Central memory CD8-positive, alpha-beta T cell (primary cell): ENCODE results near the gene OLFM4.

Experiments used
- ATAC-seq: fragments of 150-1000 bp; cut with Tn5 transposase; replicated peaks from 2 replicates; pipeline ENCODE4 v1.10.0; 2022; ENCODE audit warnings: mild to moderate bottlenecking, moderate FRiP score, moderate number of reproducible peaks; ENCODE audit not compliant: poor library complexity, severe bottlenecking; ENCODE audit errors: extremely low read depth
- DNase-seq, 2 donors: peaks; one replicate each; pipeline ENCODE4 v3.0.0; 2021; ENCODE audit warnings: low spot score in 2 of 2
- H3K27ac Mint-ChIP-seq: one replicate; pipeline ENCODE4 v1.8.0; 2022; ENCODE audit warnings: low read depth, mild to moderate bottlenecking, moderate library complexity, mixed read lengths
- H3K27me3 Mint-ChIP-seq: one replicate; pipeline ENCODE4 v1.8.0; 2022; ENCODE audit warnings: mixed read lengths
- H3K36me3 Mint-ChIP-seq: one replicate; pipeline ENCODE4 v1.8.0; 2022; ENCODE audit warnings: mild to moderate bottlenecking, moderate library complexity, mixed read lengths; ENCODE audit not compliant: insufficient read depth
- H3K4me1 Mint-ChIP-seq: one replicate; pipeline ENCODE4 v1.8.0; 2022; ENCODE audit warnings: mixed read lengths
- H3K4me3 Mint-ChIP-seq: one replicate; pipeline ENCODE4 v1.8.0; 2022; ENCODE audit warnings: mild to moderate bottlenecking, moderate library complexity, mixed read lengths
- H3K9me3 Mint-ChIP-seq: one replicate; pipeline ENCODE4 v1.8.0; 2022; ENCODE audit warnings: mixed read lengths

Gene OLFM4

DNA sequence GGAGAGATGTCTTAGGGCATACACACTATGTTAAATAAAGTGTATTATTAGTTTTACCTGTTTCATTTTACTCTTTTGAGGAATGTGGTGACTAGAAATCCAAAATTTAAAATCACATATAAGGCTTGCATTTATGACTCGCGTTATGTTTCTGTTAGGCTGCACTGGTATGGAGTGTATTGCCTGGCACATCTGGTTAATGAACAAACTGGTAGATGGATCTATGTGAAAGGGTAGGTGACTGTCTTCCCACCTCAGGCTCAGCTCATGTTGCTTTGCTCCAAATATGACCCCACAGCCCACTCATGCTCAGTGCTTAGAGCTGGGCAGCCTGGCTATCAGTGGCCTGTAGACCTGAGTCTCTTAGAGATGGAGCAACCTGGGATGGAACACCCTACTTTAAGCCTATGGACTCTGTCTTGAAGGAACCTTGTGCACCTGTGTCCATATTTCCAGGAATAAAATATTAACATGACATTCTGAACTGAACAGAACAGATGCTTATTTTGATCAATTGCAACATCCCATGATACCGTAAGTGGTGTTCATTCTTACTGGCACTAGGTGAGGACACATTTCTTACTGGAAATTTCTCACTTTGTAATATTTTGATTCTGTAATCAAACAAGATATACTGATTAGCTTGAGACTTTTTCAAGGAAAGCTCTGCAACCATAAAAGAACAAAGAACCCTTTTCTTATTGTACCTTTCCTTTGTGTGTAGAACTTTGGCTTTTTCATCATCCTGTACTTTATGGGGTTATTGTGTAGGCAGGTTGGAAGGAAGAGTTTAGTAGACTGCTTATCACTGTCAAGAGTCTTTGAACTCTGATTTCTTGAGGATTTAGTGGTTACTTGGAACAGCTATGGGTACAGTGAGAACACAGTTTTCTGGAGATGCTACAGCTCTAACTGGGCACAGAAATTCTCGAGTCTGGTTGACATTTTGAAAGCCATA lies 9.6 kb upstream of the OLFM4 start:
- Mint-ChIP-seq H3K9me3 (no peaks in the 10 kb centered on the region), H3K27ac (no peak overlapping the region)

DNA sequence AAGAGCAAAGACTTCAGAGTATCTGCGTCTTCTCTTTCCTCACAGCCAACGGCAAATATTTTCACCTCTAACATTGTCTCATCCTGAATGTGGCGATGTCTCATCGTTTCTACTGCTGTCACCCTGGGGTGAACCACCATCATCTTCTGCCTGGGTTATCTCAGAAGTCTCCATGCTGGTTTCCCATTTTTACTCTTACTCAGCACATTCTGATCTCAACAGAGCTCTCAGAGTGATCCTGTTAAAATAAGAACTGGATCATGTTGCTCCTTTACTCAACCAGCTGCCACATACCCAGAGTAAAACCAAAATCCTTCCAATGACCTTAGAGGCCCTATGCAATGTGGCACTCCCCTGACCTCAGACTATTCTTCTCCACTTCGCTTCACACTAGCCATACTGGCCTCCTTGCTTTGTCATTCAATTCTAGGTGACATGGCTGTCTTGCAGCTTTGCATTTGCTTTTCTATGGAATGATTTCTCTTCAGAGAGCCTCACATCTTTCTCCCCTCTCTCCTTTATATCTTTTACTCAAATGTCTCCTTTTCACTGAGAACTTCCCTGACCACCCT lies 7.8 kb upstream of the OLFM4 start:
- Mint-ChIP-seq H3K36me3 (no peaks in the 10 kb centered on the region), H3K4me3 (no peak overlapping the region), H3K9me3 (no peaks in the 10 kb centered on the region), H3K27ac (no peak overlapping the region), H3K4me1 (no peaks in the 10 kb centered on the region), H3K27me3 (peaks cover 3% of the 10 kb centered on the region)
- DNase-seq (no peak), ATAC-seq (no peak)

More for the DNA sequence above, 9.6 kb upstream of the OLFM4 start:
- Mint-ChIP-seq H3K36me3 (no peaks in the 10 kb centered on the region), H3K4me1 (no peaks in the 10 kb centered on the region), H3K4me3 (no peak overlapping the region), H3K27me3 (peaks cover 12% of the 10 kb centered on the region)
- DNase-seq, result no peak
- ATAC-seq, result no peak

DNA sequence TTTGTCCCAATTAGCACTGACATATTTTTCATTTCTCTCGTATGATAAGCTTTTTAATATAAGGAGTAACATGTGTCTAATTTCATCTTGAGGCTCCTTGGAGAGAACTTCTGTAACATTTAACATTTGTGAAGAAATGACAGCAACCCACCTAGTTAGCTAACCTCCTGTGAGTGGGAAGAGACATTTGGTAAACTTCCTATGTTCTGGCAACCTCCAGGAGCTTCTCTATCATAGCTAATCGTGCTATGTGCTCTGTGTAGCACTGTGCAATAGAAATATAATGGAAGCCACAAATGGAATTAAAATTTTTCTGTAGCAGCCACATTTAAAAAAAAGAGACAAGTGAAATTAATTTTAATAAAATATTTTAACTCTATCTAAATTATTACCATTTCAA lies 5.4 kb upstream of the OLFM4 start:
- H3K36me3 Mint-ChIP-seq, result no peaks in the 10 kb centered on the region
- DNase-seq (no peak), ATAC-seq (no peak)

DNA sequence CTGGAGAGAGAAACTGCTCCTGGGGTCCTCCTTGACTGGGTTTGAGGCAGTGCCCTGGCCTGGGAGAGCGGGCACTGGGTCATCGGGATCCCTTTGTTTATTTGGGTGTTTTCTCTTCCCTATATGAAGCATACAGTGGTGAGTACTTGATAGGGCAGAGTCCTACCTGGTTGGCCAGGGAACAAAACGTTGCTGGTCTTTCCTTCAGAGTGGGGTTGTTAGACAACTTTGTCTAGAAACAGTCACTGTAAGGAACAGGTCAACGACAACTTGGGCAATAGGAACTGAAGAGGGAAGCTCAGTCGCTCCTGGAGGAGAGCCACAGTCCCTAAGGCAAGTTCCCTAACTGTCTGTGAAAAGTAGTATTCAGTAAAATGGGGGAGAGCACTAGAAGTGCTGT lies 550 bp upstream of the OLFM4 start:
- no peak for ATAC-seq
- H3K36me3 Mint-ChIP-seq, result no peaks in the 10 kb centered on the region
- no peaks in the 10 kb centered on the region for H3K9me3 Mint-ChIP-seq
- no peak for DNase-seq
- no peak overlapping the region for H3K4me3 Mint-ChIP-seq
- H3K27me3 Mint-ChIP-seq, result no peaks in the 10 kb centered on the region
- H3K27ac Mint-ChIP-seq, result no peak overlapping the region
- no peaks in the 10 kb centered on the region for H3K4me1 Mint-ChIP-seq

More for the DNA sequence above, 5.4 kb upstream of the OLFM4 start:
- no peaks in the 10 kb centered on the region for H3K9me3 Mint-ChIP-seq
- no peak overlapping the region for H3K4me3 Mint-ChIP-seq
- no peaks in the 10 kb centered on the region for H3K4me1 Mint-ChIP-seq
- H3K27ac Mint-ChIP-seq, result no peak overlapping the region
- H3K27me3 Mint-ChIP-seq, result no peaks in the 10 kb centered on the region

DNA sequence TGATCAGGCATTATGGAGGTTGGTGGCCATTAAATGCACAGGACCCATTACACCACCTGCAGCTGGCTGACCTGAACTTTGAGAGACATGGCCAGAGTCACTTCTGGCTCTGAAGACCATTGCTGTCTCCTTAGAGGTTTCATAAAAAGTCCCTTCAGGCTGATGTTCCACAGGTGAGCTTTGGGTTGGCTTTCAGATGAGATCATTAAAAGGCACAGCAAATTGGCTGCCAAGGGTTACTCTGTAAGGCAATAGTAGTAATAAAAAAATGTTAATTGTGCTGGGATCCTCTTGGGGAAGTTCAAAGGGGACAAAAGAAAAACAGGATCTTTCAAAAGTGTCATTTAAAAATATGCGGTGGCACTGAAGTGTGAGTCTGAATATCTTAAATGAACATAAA lies 4.2 kb downstream of the OLFM4 start:
- no peak overlapping the region for H3K4me3 Mint-ChIP-seq
- H3K4me1 Mint-ChIP-seq, result no peaks in the 10 kb centered on the region
- H3K27me3 Mint-ChIP-seq, result peaks cover 6% of the 10 kb centered on the region
- no peaks in the 10 kb centered on the region for H3K9me3 Mint-ChIP-seq
- no peak overlapping the region for H3K27ac Mint-ChIP-seq
- no peak for ATAC-seq
- no peaks in the 10 kb centered on the region for H3K36me3 Mint-ChIP-seq
- DNase-seq, result no peak

DNA sequence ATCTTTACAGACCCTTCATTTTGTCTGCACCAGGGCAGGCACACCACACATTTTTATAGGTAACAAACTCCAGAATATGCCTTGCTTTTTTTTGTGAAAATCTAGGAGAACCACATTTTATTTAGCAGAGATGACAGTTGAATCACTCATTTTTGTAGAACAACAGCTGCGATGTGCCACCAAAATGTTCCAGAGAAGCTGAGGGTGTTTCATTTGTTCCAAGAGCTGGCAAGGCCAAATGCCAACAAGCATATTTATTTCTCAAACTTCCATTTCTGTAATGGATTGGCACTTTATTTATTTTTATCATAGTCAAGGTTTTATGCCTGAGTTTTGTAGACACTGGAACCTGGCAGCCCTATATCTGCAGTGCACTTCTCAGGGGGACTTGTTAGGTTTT lies 10.4 kb downstream of the OLFM4 start:
- no peak overlapping the region for H3K27ac Mint-ChIP-seq
- DNase-seq, result no peak
- H3K4me3 Mint-ChIP-seq, result no peak overlapping the region
- no peaks in the 10 kb centered on the region for H3K9me3 Mint-ChIP-seq
- H3K4me1 Mint-ChIP-seq, result no peaks in the 10 kb centered on the region
- H3K27me3 Mint-ChIP-seq, result peaks cover 6% of the 10 kb centered on the region
- ATAC-seq, result no peak
- H3K36me3 Mint-ChIP-seq, result no peaks in the 10 kb centered on the region

DNA sequence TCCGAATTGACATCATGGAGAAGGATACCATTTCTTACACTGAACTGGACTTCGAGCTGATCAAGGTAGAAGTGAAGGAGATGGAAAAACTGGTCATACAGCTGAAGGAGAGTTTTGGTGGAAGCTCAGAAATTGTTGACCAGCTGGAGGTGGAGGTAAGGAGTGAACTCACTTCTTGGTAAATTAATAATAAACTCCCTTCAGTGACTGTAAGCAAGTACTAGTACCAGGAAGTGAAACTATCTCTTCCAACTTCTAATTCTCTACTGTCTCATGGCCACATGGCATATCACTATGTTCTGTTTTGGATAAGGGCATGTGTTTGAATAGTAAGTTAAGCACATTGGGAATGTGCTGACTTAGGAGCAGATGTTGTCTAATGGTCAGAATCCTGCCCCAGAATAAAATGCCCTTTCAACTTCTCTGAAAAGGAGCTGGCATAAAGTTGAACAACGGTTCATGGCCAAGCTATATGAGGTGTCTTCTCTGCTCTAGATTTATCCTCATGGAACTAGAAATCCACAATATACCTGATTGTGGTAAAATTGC lies 13.4 kb downstream of the OLFM4 start:
- Mint-ChIP-seq H3K4me1 (no peaks in the 10 kb centered on the region), H3K9me3 (no peaks in the 10 kb centered on the region), H3K4me3 (no peak overlapping the region), H3K27ac (no peak overlapping the region), H3K36me3 (no peaks in the 10 kb centered on the region), H3K27me3 (no peaks in the 10 kb centered on the region)
- no peak for DNase-seq
- no peak for ATAC-seq

DNA sequence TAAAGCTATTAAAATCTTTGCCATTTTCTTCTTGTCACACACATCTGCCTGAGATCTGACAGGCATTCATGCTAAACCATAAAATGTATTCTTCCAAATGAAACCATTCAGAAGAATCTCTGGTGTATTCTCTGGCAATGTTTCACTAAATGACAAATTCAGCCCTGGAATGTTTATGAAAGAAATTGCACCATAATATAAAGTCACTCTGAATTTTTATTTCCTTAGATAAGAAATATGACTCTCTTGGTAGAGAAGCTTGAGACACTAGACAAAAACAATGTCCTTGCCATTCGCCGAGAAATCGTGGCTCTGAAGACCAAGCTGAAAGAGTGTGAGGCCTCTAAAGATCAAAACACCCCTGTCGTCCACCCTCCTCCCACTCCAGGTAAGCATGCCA lies 14.3 kb downstream of the OLFM4 start:
- H3K9me3 Mint-ChIP-seq, result no peaks in the 10 kb centered on the region
- H3K4me1 Mint-ChIP-seq, result no peaks in the 10 kb centered on the region
- no peak overlapping the region for H3K27ac Mint-ChIP-seq
- H3K4me3 Mint-ChIP-seq, result no peak overlapping the region
- no peaks in the 10 kb centered on the region for H3K36me3 Mint-ChIP-seq
- H3K27me3 Mint-ChIP-seq, result no peaks in the 10 kb centered on the region
- ATAC-seq (no peak), DNase-seq (no peak)

DNA sequence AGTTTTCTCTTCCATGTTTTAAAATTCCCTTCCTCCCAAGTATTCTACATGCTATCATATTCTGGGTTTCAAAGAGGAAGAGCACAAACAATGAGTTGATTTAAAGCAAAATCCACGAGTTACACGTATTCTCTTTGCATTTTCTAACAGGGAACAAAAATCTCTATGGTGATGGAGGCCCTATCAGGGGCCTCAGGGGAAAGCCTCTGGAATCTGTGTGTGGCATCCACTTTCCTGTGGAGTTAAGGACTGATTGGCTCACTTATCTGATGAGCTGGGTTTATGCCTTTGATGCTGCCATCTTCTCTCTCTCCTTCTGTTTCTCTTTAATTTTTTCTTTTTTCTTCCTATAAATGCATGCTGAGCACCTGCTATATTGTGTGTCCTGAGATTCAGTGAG lies 14.8 kb downstream of the OLFM4 start:
- no peak overlapping the region for H3K4me3 Mint-ChIP-seq
- no peak overlapping the region for H3K27ac Mint-ChIP-seq
- ATAC-seq (no peak), DNase-seq (no peak)
- H3K4me1 Mint-ChIP-seq, result no peaks in the 10 kb centered on the region
- H3K9me3 Mint-ChIP-seq, result no peaks in the 10 kb centered on the region
- H3K36me3 Mint-ChIP-seq, result no peaks in the 10 kb centered on the region
- H3K27me3 Mint-ChIP-seq, result no peaks in the 10 kb centered on the region

DNA sequence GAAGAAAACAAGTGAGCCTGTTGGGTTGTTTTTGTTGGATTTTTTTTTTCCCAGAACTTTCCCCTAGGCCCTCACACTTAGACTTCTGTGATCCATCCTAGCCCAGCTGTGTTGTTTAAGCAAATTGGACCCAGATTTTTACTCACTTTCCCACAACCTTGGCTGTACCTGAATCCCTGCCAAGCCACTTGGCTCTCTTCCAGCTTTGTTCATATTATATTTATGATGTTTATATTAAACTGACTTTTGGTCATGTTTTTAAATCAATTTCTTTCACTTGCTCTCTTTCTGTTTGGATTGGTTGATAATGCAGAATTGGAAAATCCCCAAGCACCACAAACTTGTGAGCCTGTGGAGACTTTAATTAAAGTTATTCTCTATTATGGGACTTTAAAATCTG lies 16.6 kb downstream of the OLFM4 start:
- Mint-ChIP-seq H3K4me1 (no peaks in the 10 kb centered on the region), H3K9me3 (no peaks in the 10 kb centered on the region), H3K36me3 (no peaks in the 10 kb centered on the region), H3K27ac (no peak overlapping the region), H3K27me3 (no peaks in the 10 kb centered on the region), H3K4me3 (no peak overlapping the region)
- ATAC-seq, result no peak
- DNase-seq, result no peak

DNA sequence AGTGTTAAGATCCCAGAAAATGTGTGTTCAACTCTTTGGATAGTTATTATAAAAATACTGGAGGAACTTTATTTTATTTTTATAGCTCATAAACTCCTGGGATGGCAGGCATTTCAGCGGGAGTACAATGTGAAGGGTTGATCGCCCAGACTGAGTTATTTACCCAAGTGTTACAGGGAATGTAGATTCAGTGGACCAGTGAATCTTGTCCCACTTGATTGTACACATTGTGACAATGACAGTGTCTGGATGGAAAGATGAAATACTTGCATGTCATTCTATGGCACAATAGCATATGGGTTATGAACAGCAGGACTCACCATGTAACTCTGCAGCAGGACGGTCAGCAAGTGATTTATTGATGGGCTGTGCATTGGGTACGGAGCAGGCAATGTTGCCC lies 20.3 kb downstream of the OLFM4 start:
- no peaks in the 10 kb centered on the region for H3K4me1 Mint-ChIP-seq
- no peaks in the 10 kb centered on the region for H3K27me3 Mint-ChIP-seq
- no peak for DNase-seq
- ATAC-seq, result no peak
- H3K36me3 Mint-ChIP-seq, result no peaks in the 10 kb centered on the region
- no peak overlapping the region for H3K27ac Mint-ChIP-seq
- no peaks in the 10 kb centered on the region for H3K9me3 Mint-ChIP-seq
- no peak overlapping the region for H3K4me3 Mint-ChIP-seq

DNA sequence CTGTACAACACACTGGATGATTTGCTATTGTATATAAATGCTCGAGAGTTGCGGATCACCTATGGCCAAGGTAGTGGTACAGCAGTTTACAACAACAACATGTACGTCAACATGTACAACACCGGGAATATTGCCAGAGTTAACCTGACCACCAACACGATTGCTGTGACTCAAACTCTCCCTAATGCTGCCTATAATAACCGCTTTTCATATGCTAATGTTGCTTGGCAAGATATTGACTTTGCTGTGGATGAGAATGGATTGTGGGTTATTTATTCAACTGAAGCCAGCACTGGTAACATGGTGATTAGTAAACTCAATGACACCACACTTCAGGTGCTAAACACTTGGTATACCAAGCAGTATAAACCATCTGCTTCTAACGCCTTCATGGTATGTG lies 21.5 kb downstream of the OLFM4 start:
- Mint-ChIP-seq H3K9me3 (no peaks in the 10 kb centered on the region), H3K4me3 (no peak overlapping the region), H3K4me1 (no peaks in the 10 kb centered on the region), H3K27me3 (no peaks in the 10 kb centered on the region), H3K36me3 (no peaks in the 10 kb centered on the region), H3K27ac (no peak overlapping the region)
- DNase-seq (no peak), ATAC-seq (no peak)

DNA sequence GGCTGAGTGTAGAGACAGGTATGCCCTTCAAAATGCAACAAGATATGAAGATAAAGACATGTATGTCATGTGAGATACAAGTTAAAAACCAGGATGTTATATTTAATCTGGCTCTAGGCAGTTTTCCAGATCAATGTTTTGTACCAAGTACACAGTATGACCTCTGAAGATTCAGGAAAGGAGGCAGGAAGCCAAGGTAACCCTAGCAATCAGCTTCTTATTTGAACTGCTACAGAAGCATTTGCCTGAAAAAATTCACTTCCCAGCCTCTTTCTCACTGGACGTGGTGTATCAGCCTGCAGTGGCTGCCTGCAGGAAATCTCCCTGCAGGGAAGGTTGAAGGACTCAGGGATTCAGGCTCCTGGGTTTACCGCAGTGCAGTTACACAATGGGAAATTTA lies 24.1 kb downstream of the OLFM4 start:
- Mint-ChIP-seq H3K4me1 (no peaks in the 10 kb centered on the region), H3K27me3 (no peaks in the 10 kb centered on the region), H3K36me3 (no peaks in the 10 kb centered on the region), H3K9me3 (no peaks in the 10 kb centered on the region), H3K27ac (no peak overlapping the region), H3K4me3 (no peak overlapping the region)
- ATAC-seq, result no peak
- DNase-seq, result no peak
